Left ventricle myocardium inferior (tissue), 1 donor: ENCODE measurements around the gene CENPM. TPM values are rescaled to one million over a fixed set of nuclear protein-coding genes. Genes with fewer than 3 reads are reported as not detected.

Experiments
- DNase-seq: peaks from one replicate; pipeline ENCODE4 v3.0.0-alpha.2; 2020
- H3K27ac ChIP-seq: fragments of 200-600 bp; replicated peaks from 2 replicates; pipeline ENCODE4 v1.8.0; 2021
- H3K27me3 ChIP-seq: fragments of 200-600 bp; 2 replicates; pipeline ENCODE4 v1.8.0; 2021; ENCODE audit warnings: low read depth
- H3K36me3 ChIP-seq: fragments of 200-600 bp; 2 replicates; pipeline ENCODE4 v1.8.0; 2021
- H3K4me1 ChIP-seq: fragments of 200-600 bp; 2 replicates; pipeline ENCODE4 v1.8.0; 2021
- H3K4me3 ChIP-seq: fragments of 200-600 bp; 2 replicates; pipeline ENCODE4 v1.8.0; 2021; ENCODE audit warnings: mild to moderate bottlenecking, moderate library complexity
- H3K9me3 ChIP-seq: fragments of 200-600 bp; replicated peaks from 2 replicates; pipeline ENCODE4 v1.8.0; 2021
- CTCF ChIP-seq: fragments of 200-600 bp; IDR thresholded peaks from 2 replicates; pipeline ENCODE4 v1.8.0; 2021; ENCODE audit warnings: antibody characterized with exemption, mild to moderate bottlenecking, borderline replicate concordance
- intact Hi-C: fragments of 100-400 bp; cut with micrococcal nuclease; formaldehyde crosslinking; loops from one replicate; pipeline ENCODE4 v1.11.0; 2022
- total RNA-seq: library from RNA; stranded (reverse); fragmentation: NEBNext Ultra II Directional; extraction: Animal tissue kit (Norgen Biotek cat#: 25700); gene quantifications from one replicate; pipeline ENCODE4 v1.2.1, GENCODE V29; 2021
- donor health status: DM: no; HTN: yes; CAD: no; lungs with severe emphysema.

CENPM gene
- total RNA-seq, 1 donor from 2014 or later, result 0.47 TPM

GRCh38 chr22:41934284-41935014 lies 12.5 kb downstream of the CENPM start:
- H3K27ac ChIP-seq, result peak overlapping the region; percentile 88
- H3K4me1 ChIP-seq, result peaks cover 35% of the 10 kb centered on the region
- no peak for TF ChIP-seq CTCF
- intact Hi-C loops, result no loop called here
- H3K9me3 ChIP-seq, result no peaks in the 10 kb centered on the region
- H3K4me3 ChIP-seq, result peak overlapping the region; percentile 29
- H3K36me3 ChIP-seq, result no peaks in the 10 kb centered on the region
- no peaks in the 10 kb centered on the region for H3K27me3 ChIP-seq
- DNase-seq, result no peak

GRCh38 chr22:41933411-41934177 lies 13.4 kb downstream of the CENPM start:
- peak overlapping the region; percentile 88 for H3K27ac ChIP-seq
- no peak for TF ChIP-seq CTCF
- no peak for DNase-seq
- no peak overlapping the region for H3K4me3 ChIP-seq
- intact Hi-C loops, result no loop called here
- no peaks in the 10 kb centered on the region for H3K9me3 ChIP-seq
- H3K36me3 ChIP-seq, result no peaks in the 10 kb centered on the region
- H3K4me1 ChIP-seq, result peaks cover 26% of the 10 kb centered on the region
- H3K27me3 ChIP-seq, result no peaks in the 10 kb centered on the region

GRCh38 chr22:41932353-41932752 lies 14.6 kb downstream of the CENPM start:
- no peaks in the 10 kb centered on the region for H3K9me3 ChIP-seq
- no peaks in the 10 kb centered on the region for H3K36me3 ChIP-seq
- no peak for DNase-seq
- H3K27ac ChIP-seq, result no peak overlapping the region
- H3K4me3 ChIP-seq, result no peak overlapping the region
- TF ChIP-seq CTCF, result no peak
- intact Hi-C loops, result no loop called here
- H3K4me1 ChIP-seq, result peaks cover 25% of the 10 kb centered on the region
- H3K27me3 ChIP-seq, result peaks cover under 1% of the 10 kb centered on the region

GRCh38 chr22:41931701-41932269 lies 15.2 kb downstream of the CENPM start:
- DNase-seq, result no peak
- Histone ChIP-seq H3K27me3 (peaks cover 6% of the 10 kb centered on the region), H3K4me3 (no peak overlapping the region), H3K36me3 (no peaks in the 10 kb centered on the region), H3K27ac (no peak overlapping the region), H3K9me3 (no peaks in the 10 kb centered on the region), H3K4me1 (peaks cover 25% of the 10 kb centered on the region)
- no peak for TF ChIP-seq CTCF
- intact Hi-C loops, result no loop called here

- TF ChIP-seq CTCF, result no peak
- no peak for DNase-seq
- Histone ChIP-seq H3K36me3 (no peaks in the 10 kb centered on the region), H3K27ac (no peak overlapping the region), H3K4me3 (no peak overlapping the region), H3K4me1 (peaks cover 21% of the 10 kb centered on the region), H3K9me3 (no peaks in the 10 kb centered on the region), H3K27me3 (peaks cover 25% of the 10 kb centered on the region)
- intact Hi-C loops, result no loop called here
Observed at GRCh38 chr22:41929418-41929810, 17.5 kb downstream of the CENPM start.
